IMR-90 (cell line): ENCODE results near the gene C10orf95. TPM values are rescaled to one million over a fixed set of nuclear protein-coding genes. Genes with fewer than 3 reads are reported as not detected.
"Not testable (repeated sequence)": the region's sequence is repeated elsewhere in the genome, so short reads cannot be mapped to it uniquely, and the experiment has no call there.

Experiments used
- ATAC-seq: fragments of 200-7000 bp; cut with Tn5 transposase; 2 replicates; pipeline ENCODE4 v1.9.1; 2020; ENCODE audit warnings: low read depth, mild to moderate bottlenecking, moderate library complexity
- BruUV-seq: library from RNA; stranded (reverse); fragments of 400-500 nt; replicated peaks from 2 replicates; lab custom pipeline; 2021; lab: Mats Ljungman, UMichigan
- CTCF ChIA-PET: fragments of 300-600 bp; formaldehyde crosslinking; extraction: SDS; loops from one replicate; lab custom pipeline; 2021; ENCODE audit warnings: antibody characterized with exemption; lab: Yijun Ruan, JAX
- POLR2A ChIA-PET: fragments of 300-600 bp; sonication (Branson Sonifier 250); formaldehyde crosslinking; loops from one replicate; lab custom pipeline; 2022; ENCODE audit warnings: antibody characterized with exemption; ENCODE audit not compliant: unreplicated experiment; lab: Charles Lee
- DNase-seq: peaks from one replicate; pipeline ENCODE4 v3.0.0; 2013
- H2AFZ ChIP-seq: replicated peaks from 2 replicates; pipeline ENCODE3; 2013; ENCODE audit warnings: low read length, mild to moderate bottlenecking; ENCODE audit not compliant: poor library complexity
- H2AK5ac ChIP-seq: 2 replicates; pipeline ENCODE4 v1.6.1; 2013; ENCODE audit warnings: low read depth, low read length, inconsistent platforms
- H2AK9ac ChIP-seq: replicated peaks from 2 replicates; pipeline ENCODE3; 2013; ENCODE audit warnings: mild to moderate bottlenecking, low read depth, low read length, moderate library complexity; ENCODE audit not compliant: poor library complexity
- H2BK120ac ChIP-seq: 2 replicates; pipeline ENCODE4 v1.6.1; 2013; ENCODE audit warnings: low read depth, low read length, inconsistent platforms
- H2BK15ac ChIP-seq: 3 replicates; pipeline ENCODE4 v1.6.1; 2013; ENCODE audit warnings: low read depth, low read length, inconsistent platforms
- H2BK20ac ChIP-seq: 2 replicates; pipeline ENCODE4 v1.6.1; 2013; ENCODE audit warnings: low read depth, mild to moderate bottlenecking, inconsistent platforms, low read length, moderate library complexity
- H2BK5ac ChIP-seq: 2 replicates; pipeline ENCODE4 v1.6.1; 2013; ENCODE audit warnings: mild to moderate bottlenecking, low read depth, low read length, inconsistent platforms; ENCODE audit not compliant: poor library complexity, severe bottlenecking
- H3K14ac ChIP-seq: replicated peaks from 2 replicates; pipeline ENCODE4 v1.6.1; 2013; ENCODE audit warnings: low read depth, low read length, inconsistent platforms
- H3K18ac ChIP-seq: 2 replicates; pipeline ENCODE4 v1.6.1; 2013; ENCODE audit warnings: low read depth, low read length, control low read depth
- H3K23ac ChIP-seq: 2 replicates; pipeline ENCODE4 v1.6.1; 2013; ENCODE audit warnings: low read depth, low read length, inconsistent platforms
- H3K27ac ChIP-seq: 2 replicates; pipeline ENCODE4 v1.5.1; 2013; ENCODE audit warnings: mild to moderate bottlenecking, control low read depth, low read length; ENCODE audit not compliant: insufficient read depth
- H3K27me3 ChIP-seq: 2 replicates; pipeline ENCODE4 v1.6.1; 2013; ENCODE audit warnings: low read length; ENCODE audit not compliant: control insufficient read depth, insufficient read depth
- H3K36me3 ChIP-seq: 2 replicates; pipeline ENCODE4 v1.6.1; 2013; ENCODE audit warnings: low read length, mixed read lengths; ENCODE audit not compliant: control insufficient read depth, insufficient read depth
- H3K4ac ChIP-seq: 2 replicates; pipeline ENCODE4 v1.6.1; 2013; ENCODE audit warnings: low read depth, low read length, inconsistent platforms
- H3K4me1 ChIP-seq: 2 replicates; pipeline ENCODE4 v1.6.1; 2013; ENCODE audit warnings: low read length, mixed read lengths; ENCODE audit not compliant: control insufficient read depth, insufficient read depth
- H3K4me2 ChIP-seq: 2 replicates; pipeline ENCODE4 v1.6.1; 2013; ENCODE audit warnings: low read depth, mild to moderate bottlenecking, control low read depth, low read length, moderate library complexity
- H3K4me3 ChIP-seq: 2 replicates; pipeline ENCODE4 v1.5.1; 2013; ENCODE audit warnings: low read depth, mild to moderate bottlenecking, control low read depth, low read length, moderate library complexity; ENCODE audit not compliant: insufficient read depth
- H3K56ac ChIP-seq: 2 replicates; pipeline ENCODE4 v1.6.1; 2013; ENCODE audit warnings: low read length, inconsistent platforms; ENCODE audit not compliant: insufficient read depth; ENCODE audit errors: extremely low read depth
- H3K79me1 ChIP-seq, 2 experiments: 2 replicates each; pipeline ENCODE4 v1.6.1; 2013; ENCODE audit warnings: low read length in 2 of 2, inconsistent platforms in 1 of 2, low read depth in 1 of 2
- H3K9ac ChIP-seq: 2 replicates; pipeline ENCODE4 v1.6.1; 2013; ENCODE audit warnings: low read depth, low read length, control low read depth
- H3K9me1 ChIP-seq: 2 replicates; pipeline ENCODE4 v1.6.1; 2013; ENCODE audit warnings: low read length, inconsistent platforms; ENCODE audit not compliant: insufficient read depth
- H3K9me3 ChIP-seq: 2 replicates; pipeline ENCODE4 v1.6.1; 2013; ENCODE audit warnings: low read length; ENCODE audit not compliant: control insufficient read depth, insufficient read depth
- H4K20me1 ChIP-seq: 2 replicates; pipeline ENCODE4 v1.6.1; 2013; ENCODE audit warnings: low read length, inconsistent platforms; ENCODE audit not compliant: insufficient read depth
- H4K5ac ChIP-seq: 2 replicates; pipeline ENCODE4 v1.6.1; 2013; ENCODE audit warnings: mild to moderate bottlenecking, low read depth, low read length, control low read depth
- H4K8ac ChIP-seq, 2 experiments: 2 replicates each; pipeline ENCODE4 v1.6.1; 2013; ENCODE audit warnings: low read depth in 2 of 2, low read length in 2 of 2, control low read depth in 1 of 2, inconsistent platforms in 1 of 2
- H4K91ac ChIP-seq: 2 replicates; pipeline ENCODE4 v1.6.1; 2013; ENCODE audit warnings: low read depth, low read length, inconsistent platforms; ENCODE audit not compliant: insufficient read depth
- WGBS, 2 experiments: methylation state at CpG; one replicate each; pipeline versions ENCODE4 v1.1.5 to v1.1.7; 2013; ENCODE audit warnings: missing lambda C conversion rate in 2 of 2; ENCODE audit not compliant: insufficient read length in 1 of 2; ENCODE audit errors: extremely low coverage in 2 of 2; 5-methylcytosine and 5-hydroxymethylcytosine counted together
- dilution Hi-C: fragments of 300-500 bp; cut with HindIII; formaldehyde crosslinking; loops from one replicate; pipeline ENCODE4 v1.14.3; 2018; ENCODE audit warnings: low sequenced_read_pairs; ENCODE audit not compliant: unreplicated experiment
- in situ Hi-C: fragments of 300-500 bp; cut with MboI; formaldehyde crosslinking; loops from 3 replicates; pipeline ENCODE4 v1.14.3; 2019; ENCODE audit warnings: low sequenced_read_pairs, inconsistent platforms, mixed read lengths
- intact Hi-C: fragments of 100-400 bp; cut with micrococcal nuclease; formaldehyde crosslinking; loops from 2 replicates; pipeline ENCODE4 v1.10.0; 2022
- polyA plus RNA-seq, 3 experiments: library from polyadenylated mRNA; depleted of rRNA; stranded (reverse); fragments of >200 nt; gene quantifications; 2 replicates each; pipeline ENCODE4 v1.2.3, GENCODE V29; 2012; ENCODE audit warnings: low replicate concordance in 1 of 3
- total RNA-seq: library from RNA; depleted of rRNA; stranded (reverse); fragments of >200 nt; gene quantifications from 2 replicates; pipeline ENCODE4 v1.2.3, GENCODE V29; 2012

C10orf95 gene
- total and polyA plus RNA-seq, 2 of the 4 experiments (the other 2 are of a cell fraction): not detected

- no CpG with 5 or more reads among the region's 13 CpGs for WGBS, 2 experiments
- H3K4me3 ChIP-seq, POLR2A ChIA-PET: not testable (repeated sequence)
These were observed 49.3 kb upstream of the C10orf95 start for GRCh38 chr10:102500686-102501085.

More at GRCh38 chr10:102500686-102501085, 49.3 kb upstream of the C10orf95 start:
- H2AK5ac ChIP-seq, DNase-seq, H4K5ac ChIP-seq, H3K9me1 ChIP-seq, H4K91ac ChIP-seq, BruUV-seq, H2BK20ac ChIP-seq, H3K23ac ChIP-seq, H2BK15ac ChIP-seq, H2BK120ac ChIP-seq, CTCF ChIA-PET, H3K18ac ChIP-seq, H2AFZ ChIP-seq, H3K27me3 ChIP-seq, H3K36me3 ChIP-seq, H3K4ac ChIP-seq, H3K9ac ChIP-seq, H3K56ac ChIP-seq, H3K27ac ChIP-seq, ATAC-seq, H4K8ac ChIP-seq, H2BK5ac ChIP-seq, H3K4me2 ChIP-seq, H3K4me1 ChIP-seq, H2AK9ac ChIP-seq, in situ Hi-C loops, H3K14ac ChIP-seq, H3K9me3 ChIP-seq: not testable (repeated sequence)
- peaks cover 64% of the 10 kb centered on the region for H4K20me1 ChIP-seq
- dilution Hi-C loops: loop anchor here (10.0 kb wide), 1 partner anchor 74 kb away; no protein-coding TSS in a partner anchor
- H3K79me1 ChIP-seq: peaks cover 4 to 50% of the 10 kb centered on the region in 2 experiments
- intact Hi-C loops: loop anchor here (5.0 kb wide), 1 partner anchor 212 kb away; the partner anchor contains the start of genes ARL3 and SFXN2
